ENCODE results near the gene RSPRY1.

RSPRY1 gene

DNA sequence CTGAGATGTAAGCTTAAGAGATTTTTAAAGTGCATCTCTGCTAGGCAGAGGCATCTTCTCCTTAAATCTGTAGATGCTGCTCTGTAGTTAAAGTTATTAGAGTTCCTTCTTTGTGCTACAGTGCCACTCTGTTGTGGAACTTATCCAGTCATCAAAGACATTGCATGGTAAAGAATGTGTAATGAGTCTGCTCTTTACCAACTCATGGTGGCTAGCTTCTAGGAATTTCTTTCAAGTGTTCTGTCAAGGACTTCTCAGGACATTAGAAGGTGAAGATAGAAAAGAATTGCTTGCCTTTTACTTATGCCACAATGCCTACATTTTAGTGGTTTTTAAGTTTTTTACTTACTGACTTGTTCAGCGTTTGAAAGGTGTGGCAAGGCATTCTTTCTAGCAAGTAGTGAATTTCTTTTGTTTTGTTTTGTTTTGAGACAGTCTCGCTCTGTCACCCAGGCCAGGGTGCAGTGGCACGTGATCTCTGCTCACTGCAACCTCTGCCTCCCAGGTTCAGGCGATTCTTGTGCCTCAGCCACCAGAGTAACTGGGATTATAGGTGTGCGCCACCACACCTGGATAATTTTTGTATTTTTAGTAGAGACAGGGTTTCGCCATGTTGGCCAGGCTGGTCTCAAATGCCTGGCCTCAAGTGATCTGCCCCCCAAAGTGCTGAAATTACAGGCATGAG lies 38.7 kb downstream of the RSPRY1 start:
- DNase-seq: no peak

- DNase-seq: no peak
These were observed 39.8 kb downstream of the RSPRY1 start for GRCh38 chr16:57225978-57226377.

GRCh38 chr16:57226701-57227621 lies 40.8 kb downstream of the RSPRY1 start:
- DNase-seq: no peak

DNA sequence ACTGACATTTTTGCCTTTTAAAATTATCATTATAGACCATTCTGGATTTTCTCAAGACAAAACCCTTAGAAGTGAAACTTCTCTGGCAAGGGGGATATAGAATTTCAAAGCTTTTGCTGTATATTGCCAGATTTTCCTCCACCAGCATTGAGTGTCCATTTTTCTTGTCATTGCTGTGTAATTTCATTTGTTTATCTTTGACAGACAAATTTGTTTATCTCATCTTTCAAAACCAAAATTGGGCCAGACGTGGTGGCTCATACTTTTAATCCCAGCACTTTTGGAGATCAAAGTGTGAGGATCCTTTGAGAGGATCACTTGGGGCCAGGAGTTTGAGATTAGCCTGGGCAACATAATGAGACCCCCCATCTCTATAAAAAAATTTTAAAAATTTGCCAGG lies 43.0 kb downstream of the RSPRY1 start:
- no peak for DNase-seq

DNA sequence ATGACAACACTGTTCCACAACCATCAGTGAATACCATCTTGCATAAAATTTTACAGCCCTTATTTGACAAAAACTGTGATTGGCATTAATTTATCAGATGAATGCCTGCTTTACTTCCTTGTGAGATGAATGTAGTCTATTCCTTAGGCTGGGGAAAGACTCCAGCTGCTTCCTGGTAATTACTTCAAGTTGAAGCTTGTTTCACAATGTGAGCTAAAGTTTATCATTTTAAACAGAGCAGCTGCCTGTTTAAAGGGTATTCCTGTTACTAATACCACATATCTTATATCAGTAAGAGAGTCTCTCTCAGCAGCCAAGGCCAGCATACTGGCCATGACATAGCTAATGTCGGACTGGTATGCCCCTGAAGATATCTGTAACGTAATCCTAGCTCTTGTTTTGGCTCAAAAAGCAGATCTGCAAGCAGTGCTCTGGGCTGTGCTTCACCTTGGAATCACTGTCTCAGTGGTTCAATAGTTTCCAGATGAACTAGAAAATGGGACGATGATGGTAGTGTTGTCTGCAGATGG lies 45.8 kb downstream of the RSPRY1 start:
- DNase-seq: no peak

GRCh38 chr16:57233944-57234706 lies 48.0 kb downstream of the RSPRY1 start:
- no peak for DNase-seq

- DNase-seq: no peak
These were observed 48.6 kb downstream of the RSPRY1 start for GRCh38 chr16:57234707-57235092.

- DNase-seq: peak; percentile 23 to 36
These were observed 49.2 kb downstream of the RSPRY1 start for GRCh38 chr16:57235128-57236021.

DNA sequence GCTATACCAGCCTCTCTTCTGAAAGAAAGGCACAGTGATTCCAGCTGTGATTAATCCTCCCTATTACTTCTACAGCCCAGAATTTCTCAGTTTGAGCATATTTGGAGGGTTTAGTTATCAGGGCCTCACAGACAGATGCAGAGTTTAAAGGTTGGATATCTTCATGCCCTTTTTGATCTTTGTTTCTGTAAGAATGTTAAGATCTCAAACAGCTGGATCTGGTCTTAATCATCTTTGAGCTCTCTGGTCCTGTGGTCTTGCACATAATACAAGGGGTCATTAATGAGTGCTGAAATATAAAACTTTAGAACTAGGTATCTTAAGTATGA lies 49.9 kb downstream of the RSPRY1 start:
- no peak for DNase-seq

- no peak for DNase-seq
These were observed 52.6 kb downstream of the RSPRY1 start for GRCh38 chr16:57238682-57239081.

DNA sequence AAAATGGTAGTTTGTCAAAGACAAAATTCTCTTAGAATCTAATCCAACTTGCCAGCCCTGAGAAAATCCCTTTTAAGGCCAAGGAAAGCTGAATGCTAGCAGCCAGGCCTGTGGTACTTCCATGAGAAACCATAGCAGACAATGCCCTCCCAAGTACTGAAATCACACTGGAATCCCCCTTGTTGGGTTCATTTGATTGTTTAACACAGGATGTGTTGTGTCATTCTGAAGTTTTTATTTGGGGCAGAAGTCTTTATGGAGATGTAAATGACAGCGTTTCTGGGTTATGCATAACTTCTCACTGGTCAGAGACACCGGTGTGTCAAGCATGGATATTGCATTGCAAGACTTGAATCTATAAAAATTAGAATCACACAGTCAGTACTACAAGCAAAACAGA lies 53.0 kb downstream of the RSPRY1 start:
- no peak for DNase-seq

GRCh38 chr16:57240851-57241250 lies 54.7 kb downstream of the RSPRY1 start:
- no peak for DNase-seq

GRCh38 chr16:57242650-57243049 lies 56.5 kb downstream of the RSPRY1 start:
- no peak for DNase-seq

DNA sequence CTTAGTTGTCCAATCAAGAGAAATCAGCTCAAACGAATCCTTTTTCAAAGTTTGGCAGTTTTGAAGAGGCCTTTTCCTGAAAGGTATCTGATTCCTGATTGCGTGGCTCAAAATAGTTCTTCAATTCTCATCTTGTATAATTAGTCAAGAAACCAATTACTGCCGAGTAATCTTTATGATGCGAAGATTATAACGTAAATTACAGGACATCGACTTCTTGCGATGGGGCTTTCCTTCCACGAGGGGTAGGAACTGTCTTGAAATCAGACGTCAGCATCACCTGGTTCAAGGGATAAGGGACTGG lies 58.3 kb downstream of the RSPRY1 start:
- no peak for DNase-seq

GRCh38 chr16:57244767-57245471 lies 58.8 kb downstream of the RSPRY1 start, which contains the start of gene ARL2BP:
Gene ARL2BP (plus strand): TSS chr16:57245259. CDS start chr16:57245368, 109 bp downstream.
- DNase-seq: peak; percentile 59 to 82

DNA sequence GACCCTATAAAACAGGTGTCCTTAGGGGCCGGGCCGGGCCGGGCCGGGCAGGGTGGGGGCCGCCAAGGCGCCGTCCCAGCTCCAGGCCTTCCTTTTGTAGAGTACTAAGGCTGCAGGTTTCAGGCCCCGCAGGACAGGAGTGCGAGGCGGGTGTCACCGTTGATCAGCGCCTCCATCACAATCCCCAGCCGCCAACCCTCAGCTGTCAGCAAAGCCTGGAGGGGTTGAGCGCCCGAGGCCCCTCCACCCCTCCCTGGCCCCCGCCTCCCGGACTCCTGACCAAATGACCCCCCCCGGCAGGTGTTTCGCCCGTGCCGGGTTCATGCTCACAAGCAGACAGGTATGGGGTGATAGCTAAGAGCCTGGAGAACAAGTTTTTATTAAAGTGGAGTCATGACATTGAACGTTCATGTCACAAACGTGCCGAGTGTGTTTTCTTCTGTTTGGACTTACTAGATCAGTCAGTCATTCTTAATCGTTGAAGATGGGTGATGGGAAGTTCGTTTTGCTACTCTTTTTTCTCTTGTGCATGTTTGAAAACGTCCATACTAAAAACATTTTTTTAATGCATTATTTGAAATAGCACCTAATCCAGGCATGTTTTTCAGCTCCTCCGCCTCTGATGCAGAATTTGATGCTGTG lies 59.5 kb downstream of the RSPRY1 start:
- no peak for DNase-seq

- DNase-seq: no peak
These were observed 65.2 kb downstream of the RSPRY1 start for GRCh38 chr16:57251352-57251751.

- DNase-seq: no peak
These were observed 66.1 kb downstream of the RSPRY1 start for GRCh38 chr16:57252148-57252721.

DNA sequence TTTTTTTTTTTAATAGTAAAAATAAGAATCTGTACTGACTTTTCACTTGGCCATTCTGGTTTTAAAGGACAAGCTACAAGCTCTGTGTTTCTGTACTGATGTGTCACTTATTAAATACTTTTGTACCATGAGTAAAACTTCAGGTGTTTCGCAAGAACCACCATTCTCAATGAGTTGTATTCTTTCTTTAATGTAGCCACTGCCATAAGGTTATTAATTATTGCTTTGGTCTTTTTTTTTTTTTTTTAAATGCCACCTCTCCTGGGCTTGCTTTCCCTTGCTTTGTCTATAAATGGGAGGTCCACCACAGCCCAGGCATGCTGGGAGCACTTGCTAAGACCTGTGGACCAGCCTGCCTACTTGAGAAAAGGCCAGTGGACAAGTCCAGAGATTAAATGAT lies 67.3 kb downstream of the RSPRY1 start:
- no peak for DNase-seq

GRCh38 chr16:57255686-57256415 lies 69.7 kb downstream of the RSPRY1 start:
- no peak for DNase-seq
